Measurements from ENCODE around the gene SYT13. TPM values are rescaled to one million over a fixed set of nuclear protein-coding genes. Genes with fewer than 3 reads are reported as not detected.

Gene SYT13
- polyA plus RNA-seq, 1 donor (not counting 4 experiments of a cell fraction or from before 2014, with no cell fraction given), result not detected

GRCh38 chr11:45213316-45213665, 72.8 kb downstream of the SYT13 start:
- H3K4me3 ChIP-seq (ENCODE audit: control insufficient read depth in 2 of 3, extremely low read depth in 1 of 3, insufficient read depth in 2 of 3, low read depth in 1 of 3, low read length in 3 of 3), result no peak overlapping the region
- H3K4me1 ChIP-seq (ENCODE audit: control insufficient read depth, extremely low read depth, insufficient read depth, low read length), result no peaks in the 10 kb centered on the region
- no peak overlapping the region for H3K9ac ChIP-seq (ENCODE audit: control insufficient read depth, extremely low read depth, insufficient read depth, low read length)
- peaks cover 0 to 1% of the 10 kb centered on the region in 2 experiments for H3K36me3 ChIP-seq (ENCODE audit: control insufficient read depth in 2 of 2, extremely low read depth in 1 of 2, insufficient read depth in 2 of 2, low read length in 2 of 2)
- H3K27me3 ChIP-seq (ENCODE audit: control insufficient read depth, extremely low read depth, insufficient read depth, low read length), result no peaks in the 10 kb centered on the region
- H3K27ac ChIP-seq (ENCODE audit: control insufficient read depth, insufficient read depth, low read length), result no peak overlapping the region
- no peaks in the 10 kb centered on the region for H4K20me1 ChIP-seq (ENCODE audit: control insufficient read depth, extremely low read depth, insufficient read depth, low read length)
- H3K79me2 ChIP-seq (ENCODE audit: control insufficient read depth, insufficient read depth, low read length), result no peaks in the 10 kb centered on the region
- dilution Hi-C loops (cut with MboI; ENCODE audit: extremely low pct_ligation_motif_present, low sequenced_read_pairs), result no loop called here
- H2AFZ ChIP-seq (ENCODE audit: control insufficient read depth, low read length), result no peak overlapping the region
- TF ChIP-seq CTCF (optimal IDR thresholded peaks at IDR 0.05 in 1 of 3, IDR thresholded peaks at IDR 0.05 in 1 of 3, conservative IDR thresholded peaks at IDR 0.05 in 1 of 3; ENCODE audit: extremely low read depth in 1 of 3, insufficient read depth in 2 of 3, low read length in 3 of 3), result no peak
- TF ChIP-seq EZH2 (IDR thresholded peaks at IDR 0.05; ENCODE audit: low read length), result no peak
- no peak for FAIRE-seq
- no peaks in the 10 kb centered on the region for H3K9me3 ChIP-seq (ENCODE audit: control insufficient read depth, low read depth, low read length)
- H3K9me1 ChIP-seq (ENCODE audit: control insufficient read depth, extremely low read depth, insufficient read depth, low read length), result no peaks in the 10 kb centered on the region
- no peak for DNase-seq (ENCODE audit: low read depth, low spot score)
- no peak overlapping the region for H3K4me2 ChIP-seq (ENCODE audit: control insufficient read depth, extremely low read depth, insufficient read depth, low read depth, low read length)

GRCh38 chr11:45212566-45213315, 73.4 kb downstream of the SYT13 start:
- no peak overlapping the region for H3K4me3 ChIP-seq (ENCODE audit: control insufficient read depth in 2 of 3, extremely low read depth in 1 of 3, insufficient read depth in 2 of 3, low read depth in 1 of 3, low read length in 3 of 3)
- H3K36me3 ChIP-seq (ENCODE audit: control insufficient read depth in 2 of 2, extremely low read depth in 1 of 2, insufficient read depth in 2 of 2, low read length in 2 of 2), result peaks cover 0 to 1% of the 10 kb centered on the region in 2 experiments
- peak in 1 of 3 experiments; percentile 15 for TF ChIP-seq CTCF (optimal IDR thresholded peaks at IDR 0.05 in 1 of 3, IDR thresholded peaks at IDR 0.05 in 1 of 3, conservative IDR thresholded peaks at IDR 0.05 in 1 of 3; ENCODE audit: extremely low read depth in 1 of 3, insufficient read depth in 2 of 3, low read length in 3 of 3)
- no peak for TF ChIP-seq EZH2 (IDR thresholded peaks at IDR 0.05; ENCODE audit: low read length)
- no peaks in the 10 kb centered on the region for H4K20me1 ChIP-seq (ENCODE audit: control insufficient read depth, extremely low read depth, insufficient read depth, low read length)
- no peak overlapping the region for H2AFZ ChIP-seq (ENCODE audit: control insufficient read depth, low read length)
- dilution Hi-C loops (cut with MboI; ENCODE audit: extremely low pct_ligation_motif_present, low sequenced_read_pairs), result no loop called here
- H3K4me2 ChIP-seq (ENCODE audit: control insufficient read depth, extremely low read depth, insufficient read depth, low read depth, low read length), result no peak overlapping the region
- H3K9me3 ChIP-seq (ENCODE audit: control insufficient read depth, low read depth, low read length), result no peaks in the 10 kb centered on the region
- no peaks in the 10 kb centered on the region for H3K79me2 ChIP-seq (ENCODE audit: control insufficient read depth, insufficient read depth, low read length)
- H3K4me1 ChIP-seq (ENCODE audit: control insufficient read depth, extremely low read depth, insufficient read depth, low read length), result no peaks in the 10 kb centered on the region
- H3K27ac ChIP-seq (ENCODE audit: control insufficient read depth, insufficient read depth, low read length), result no peak overlapping the region
- FAIRE-seq, result no peak
- no peaks in the 10 kb centered on the region for H3K9me1 ChIP-seq (ENCODE audit: control insufficient read depth, extremely low read depth, insufficient read depth, low read length)
- DNase-seq (ENCODE audit: low read depth, low spot score), result no peak
- H3K27me3 ChIP-seq (ENCODE audit: control insufficient read depth, extremely low read depth, insufficient read depth, low read length), result no peaks in the 10 kb centered on the region
- H3K9ac ChIP-seq (ENCODE audit: control insufficient read depth, extremely low read depth, insufficient read depth, low read length), result no peak overlapping the region

All from keratinocyte (primary cell).